Activated CD4-positive, alpha-beta T cell treated with anti-CD3 and anti-CD28 coated beads for 48 hours (primary cell): ENCODE results near the gene SLC35F6.
"Not testable (repeated sequence)": the region's sequence is repeated elsewhere in the genome, so short reads cannot be mapped to it uniquely, and the experiment has no call there.

ENCODE experiments used
- DNase-seq: peaks from one replicate; pipeline ENCODE4 v3.0.0-alpha.2; 2020

SLC35F6 gene

DNA sequence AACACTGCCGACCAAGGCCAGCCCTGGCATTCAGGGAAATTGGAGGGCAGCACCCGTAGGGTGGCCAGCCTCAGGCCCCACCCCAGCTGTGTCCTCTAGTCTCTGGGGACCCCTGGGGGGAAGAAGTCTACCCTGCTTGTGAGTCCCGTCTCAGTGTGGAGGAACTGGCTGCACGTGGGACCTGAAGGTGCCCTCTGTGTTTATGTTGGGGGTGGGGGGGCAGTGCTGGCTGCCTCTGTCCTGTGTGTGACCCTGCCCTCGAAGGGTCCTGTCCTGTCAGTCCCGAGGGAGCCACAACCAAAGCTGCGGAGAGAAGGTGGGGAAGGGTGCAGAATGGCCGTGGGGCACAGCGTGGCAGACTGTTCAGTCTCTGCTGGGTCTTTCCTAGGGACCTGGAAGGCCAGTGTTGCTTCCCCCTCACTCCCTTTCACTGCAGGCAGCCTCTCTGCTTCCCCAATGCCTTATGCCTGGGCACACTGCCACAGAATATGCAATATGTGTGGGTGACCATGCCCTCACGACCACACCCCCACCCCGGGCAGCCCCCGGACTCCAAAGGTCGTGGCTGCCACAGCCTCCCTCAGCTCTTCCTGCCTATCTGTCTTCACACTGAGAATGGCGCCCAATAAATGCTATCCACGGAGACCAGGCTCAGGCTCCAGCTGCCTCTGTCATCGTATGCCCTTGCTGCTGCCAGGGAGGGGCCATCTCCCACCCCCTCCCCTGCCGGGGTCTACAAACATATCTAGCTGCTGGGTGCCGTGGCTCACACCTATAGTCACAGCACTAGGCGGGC lies 33.3 kb upstream of the SLC35F6 start:
- no peak for DNase-seq

DNA sequence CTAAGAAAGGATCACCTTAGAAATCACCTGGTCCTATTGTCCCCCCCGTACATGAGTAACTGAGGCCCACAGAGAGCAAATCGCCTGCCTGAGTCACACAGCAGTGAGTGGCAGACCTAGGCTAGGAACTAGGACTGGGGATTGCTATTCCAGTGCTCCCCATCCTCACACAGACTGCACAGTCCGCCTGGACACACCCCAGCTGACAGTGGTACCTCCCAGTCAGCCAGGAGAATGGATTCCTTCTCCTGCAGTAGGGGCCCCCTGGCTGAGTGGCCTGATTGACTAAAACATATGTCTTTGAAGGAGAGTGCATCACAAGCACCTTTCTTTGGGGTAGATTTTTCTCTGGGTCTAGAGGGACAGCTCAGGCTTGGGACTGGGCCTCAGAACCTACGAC lies 32.4 kb upstream of the SLC35F6 start:
- no peak for DNase-seq

DNA sequence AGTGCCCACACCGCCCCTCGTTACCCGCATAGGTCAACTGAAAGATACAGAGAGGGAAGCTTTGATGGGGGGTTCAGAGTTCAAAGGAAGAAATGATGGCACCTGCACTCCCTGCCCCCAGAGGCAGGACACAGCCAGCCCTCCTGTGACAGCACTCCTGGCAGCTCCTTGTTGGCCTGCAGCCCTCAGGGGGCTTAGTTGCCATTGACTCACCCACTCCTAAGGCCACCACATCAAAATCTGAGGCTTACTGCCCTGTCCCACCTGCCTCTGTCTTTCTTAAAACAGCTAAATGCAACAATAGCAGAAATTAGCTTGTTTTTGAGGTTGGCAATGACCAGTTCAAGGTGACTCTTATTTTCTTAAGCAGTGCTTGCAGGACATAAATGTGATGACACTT lies 31.6 kb upstream of the SLC35F6 start:
- no peak for DNase-seq

DNA sequence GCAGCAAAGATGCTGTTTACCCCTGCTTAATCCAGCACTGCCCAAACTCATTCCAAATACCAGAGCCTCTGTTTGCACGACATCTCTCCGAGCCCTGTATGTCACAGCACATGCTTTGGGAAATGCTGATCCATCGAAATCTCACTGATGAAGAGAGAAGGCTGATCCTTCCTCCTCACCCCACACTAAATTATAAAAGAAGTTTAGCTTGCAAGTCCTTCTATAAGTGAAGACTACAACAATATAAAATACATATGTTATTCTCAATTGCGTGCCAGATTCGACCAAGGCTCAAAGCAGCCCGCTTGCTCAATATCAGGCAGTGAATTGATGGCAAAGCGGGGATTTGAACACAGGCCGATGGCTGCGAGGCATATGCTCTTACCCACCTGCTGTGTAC lies 30.7 kb upstream of the SLC35F6 start:
- no peak for DNase-seq

DNA sequence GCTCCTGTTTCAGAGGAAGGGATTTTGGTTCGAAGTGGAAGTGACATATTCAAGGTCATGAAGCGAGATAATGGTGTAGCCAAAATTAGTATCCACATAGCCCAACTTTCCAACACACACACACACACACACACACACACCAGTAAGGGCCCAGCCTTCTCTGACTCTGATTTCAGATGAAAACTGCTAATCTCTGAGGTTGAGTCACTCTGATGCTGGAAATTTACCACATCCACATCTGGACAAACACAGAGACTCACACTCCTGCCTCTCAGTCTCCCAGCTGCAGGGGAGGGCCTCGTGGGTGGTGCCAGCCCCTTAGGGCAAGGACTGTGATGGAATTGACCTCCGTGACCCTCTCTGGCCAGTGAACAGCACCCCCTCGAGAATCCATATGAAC lies 29.0 kb upstream of the SLC35F6 start:
- no peak for DNase-seq

DNA sequence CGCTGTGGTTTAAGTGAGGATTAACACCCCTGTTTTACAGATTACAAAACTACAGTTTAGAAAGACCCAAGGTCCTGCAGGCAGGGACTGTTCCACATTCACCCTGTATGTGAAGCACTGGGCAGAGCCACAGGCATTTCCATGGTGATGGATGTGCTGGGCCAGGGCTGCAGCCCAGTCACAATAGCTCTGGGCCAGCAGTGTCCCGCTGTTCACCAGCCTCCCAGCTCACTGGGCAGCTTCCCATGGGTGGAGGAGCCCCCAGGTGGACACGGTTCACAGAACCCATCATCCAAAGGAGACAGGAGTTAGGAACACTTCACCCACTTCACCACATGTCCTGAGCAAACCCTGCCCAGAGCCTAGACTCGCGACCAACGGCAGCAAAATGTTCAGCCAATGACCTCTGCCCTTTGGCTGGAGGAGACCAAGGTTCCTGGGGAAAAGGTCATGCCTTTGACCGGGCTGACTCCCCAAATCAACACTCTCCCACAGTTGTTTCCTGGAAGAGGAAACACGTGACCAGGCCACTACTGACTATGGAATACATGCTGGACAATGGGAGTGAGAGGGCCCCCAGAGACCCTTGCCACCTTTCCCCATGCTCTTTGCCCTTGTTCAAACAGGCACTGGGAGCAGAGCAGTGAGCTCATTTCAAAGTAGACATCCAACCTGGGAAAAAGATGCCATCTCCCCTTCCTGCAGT lies 28.0 kb upstream of the SLC35F6 start:
- DNase-seq = no peak

DNA sequence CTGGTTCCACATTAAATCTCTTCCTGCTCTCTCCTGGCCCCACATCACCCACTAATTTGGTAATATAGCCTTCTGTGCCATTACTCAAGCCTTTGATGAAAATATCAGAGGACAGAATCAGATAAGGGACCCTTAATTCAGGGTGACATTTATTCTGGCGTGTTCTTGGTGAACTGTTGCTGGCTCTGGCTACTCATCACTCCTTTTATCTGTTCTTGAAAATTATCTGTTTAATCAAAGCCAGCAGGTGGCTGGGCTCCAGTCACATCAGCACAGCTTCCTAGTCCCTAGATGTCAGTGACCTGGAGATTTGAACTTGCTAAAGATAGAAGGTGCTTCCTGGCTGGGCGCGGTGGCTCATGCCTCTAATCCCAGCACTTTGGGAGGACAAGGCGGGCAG lies 26.9 kb upstream of the SLC35F6 start:
- DNase-seq = no peak

DNA sequence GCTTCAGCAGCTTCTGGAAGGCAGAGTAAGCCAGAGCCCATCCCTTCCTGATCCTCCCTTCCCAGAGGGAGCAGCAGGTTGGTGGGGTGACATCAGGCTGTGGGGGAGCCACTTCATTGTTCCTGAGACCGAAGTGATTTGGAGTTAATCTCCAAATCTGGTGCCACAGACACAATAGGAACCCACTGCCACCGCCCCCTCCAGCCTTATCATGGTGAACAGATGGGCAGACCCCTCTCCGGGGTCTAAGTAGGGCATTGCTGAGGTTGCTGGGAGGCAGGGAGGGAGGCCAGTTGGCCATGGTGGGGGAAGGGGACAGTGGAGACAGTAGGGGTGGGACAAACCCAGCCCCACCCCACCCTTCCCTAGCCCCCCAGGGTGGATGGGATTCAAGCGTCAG lies 25.6 kb upstream of the SLC35F6 start:
- no peak for DNase-seq

DNA sequence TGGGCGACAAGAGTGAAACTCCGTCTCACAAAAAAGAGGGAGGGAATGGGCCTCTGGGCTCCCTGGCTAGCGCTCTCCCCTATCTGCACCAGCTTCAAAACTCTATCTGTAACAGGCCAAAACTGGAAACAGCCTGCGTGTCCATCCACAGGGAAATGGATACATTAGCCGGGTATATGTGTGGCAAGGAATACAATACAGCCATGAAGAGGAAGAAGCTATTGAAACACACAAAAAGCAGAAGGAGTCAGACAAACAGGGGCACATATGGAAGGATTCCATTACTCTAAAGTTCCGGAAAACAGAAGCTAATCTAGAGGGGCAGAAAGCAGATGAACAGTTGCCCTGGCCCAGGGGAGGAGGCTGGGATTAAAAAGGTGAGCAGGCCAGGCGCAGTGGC lies 24.6 kb upstream of the SLC35F6 start:
- no peak for DNase-seq

DNA sequence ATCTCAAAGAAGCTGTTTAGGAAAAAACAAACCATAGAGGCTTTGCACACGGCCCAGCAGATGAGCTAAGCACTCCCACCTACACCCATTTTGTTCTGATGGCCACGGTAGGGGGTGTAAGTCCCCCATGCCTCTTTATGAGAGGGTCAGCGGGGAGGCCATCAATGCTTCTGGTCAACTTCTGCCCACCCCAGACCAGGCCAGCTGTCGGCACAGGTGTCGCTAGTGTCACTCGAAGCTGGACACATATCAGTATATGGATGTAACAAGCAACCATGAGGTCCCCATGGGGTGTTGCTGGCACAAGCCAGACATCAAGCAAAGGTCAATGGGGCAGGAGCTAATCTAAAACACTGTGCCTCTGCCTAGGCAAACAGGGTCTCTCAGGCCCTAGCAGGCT lies 23.7 kb upstream of the SLC35F6 start:
- no peak for DNase-seq

DNA sequence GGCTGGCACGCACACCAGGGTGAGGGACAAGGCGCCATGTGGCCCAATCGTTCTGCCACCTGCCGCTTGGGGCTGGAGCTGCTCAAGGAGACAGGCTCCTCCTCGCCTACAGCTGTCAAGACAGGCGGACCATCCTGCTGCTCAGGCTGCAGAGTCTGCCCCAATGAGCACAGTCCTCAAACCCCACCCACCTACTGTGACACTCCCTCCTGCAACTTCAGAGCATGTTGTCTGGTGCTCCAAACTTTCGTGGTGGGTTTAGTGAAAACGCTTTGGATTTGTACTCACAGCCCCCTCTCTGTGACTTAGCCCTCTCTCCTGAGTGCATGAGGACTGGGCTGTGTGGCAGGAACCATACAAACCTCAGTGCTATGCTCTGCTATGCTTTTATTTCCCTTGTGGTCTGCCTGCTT lies 23.2 kb upstream of the SLC35F6 start:
- DNase-seq = peak; percentile 41

DNA sequence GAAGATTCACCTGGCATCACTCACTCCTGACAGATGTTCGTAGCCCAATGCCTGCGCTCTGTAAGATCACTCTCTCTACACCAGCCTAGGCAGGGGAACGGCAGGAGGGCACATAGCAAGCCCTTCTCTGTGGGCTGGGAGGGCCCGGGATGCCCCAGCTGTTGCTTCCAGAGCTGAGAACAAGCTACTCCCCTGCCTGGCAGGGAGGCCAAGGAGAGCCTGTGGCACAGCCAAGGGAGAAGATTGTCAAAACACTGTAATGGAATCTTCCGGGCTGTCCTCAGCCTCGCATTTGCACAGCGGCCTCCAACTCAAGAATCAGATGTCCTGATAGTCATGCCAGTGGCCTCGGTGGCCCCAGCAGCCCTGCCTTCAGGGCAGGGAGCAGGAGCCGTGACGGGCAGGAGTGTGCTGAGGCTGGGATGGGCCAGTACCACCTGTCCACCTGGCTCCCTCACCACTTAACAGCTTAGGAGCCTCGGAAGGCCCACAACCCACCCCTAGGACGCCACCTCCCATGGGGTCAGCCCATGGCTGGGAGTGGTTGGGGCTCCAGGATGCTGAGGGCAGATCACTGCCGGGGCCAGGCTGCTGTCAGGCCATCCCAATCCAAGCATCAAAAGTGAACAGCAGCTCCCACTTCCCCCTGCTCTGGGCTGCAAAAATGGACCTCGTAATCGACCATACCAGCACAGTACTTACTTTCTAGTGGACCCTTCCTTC lies 21.9 kb upstream of the SLC35F6 start:
- DNase-seq = no peak

DNA sequence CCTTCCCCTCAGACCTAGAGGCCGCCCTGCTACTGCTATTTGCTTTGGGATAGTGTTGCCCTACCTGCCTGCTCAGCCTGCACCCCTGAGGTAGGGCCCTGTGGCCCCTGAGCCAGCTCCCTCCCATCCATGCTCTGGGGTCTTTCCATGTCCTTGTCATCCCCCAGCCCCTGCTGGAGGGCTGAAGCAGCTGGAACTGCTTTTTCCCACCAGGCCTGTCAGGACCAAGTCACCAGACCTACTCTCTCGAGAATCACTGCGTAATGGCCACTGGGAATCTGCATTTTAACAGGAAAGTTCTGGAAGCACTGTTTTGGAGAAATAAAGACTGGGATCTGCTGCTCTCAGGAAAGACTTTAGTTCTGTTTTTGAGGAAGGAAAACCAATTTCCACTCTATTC lies 20.2 kb upstream of the SLC35F6 start:
- DNase-seq = no peak

DNA sequence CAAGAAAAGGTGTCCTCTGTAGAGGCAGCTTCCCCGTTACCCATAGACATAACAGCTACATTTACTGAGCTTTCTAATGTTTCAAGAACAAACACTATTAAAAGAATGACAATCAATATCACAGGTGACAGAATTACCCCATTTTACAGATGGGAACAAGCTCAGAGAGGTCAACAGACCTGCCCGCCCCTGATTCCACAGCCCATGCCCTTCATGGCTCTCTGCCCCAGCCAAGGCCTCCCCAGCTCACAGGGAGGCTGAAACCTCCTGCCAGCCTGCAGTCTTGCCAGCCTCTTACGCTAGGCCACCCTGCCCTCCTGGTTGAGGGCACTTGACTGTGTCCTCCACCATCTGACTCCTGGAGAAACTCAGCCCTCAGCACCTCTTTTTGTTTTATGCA lies 19.1 kb upstream of the SLC35F6 start:
- no peak for DNase-seq

DNA sequence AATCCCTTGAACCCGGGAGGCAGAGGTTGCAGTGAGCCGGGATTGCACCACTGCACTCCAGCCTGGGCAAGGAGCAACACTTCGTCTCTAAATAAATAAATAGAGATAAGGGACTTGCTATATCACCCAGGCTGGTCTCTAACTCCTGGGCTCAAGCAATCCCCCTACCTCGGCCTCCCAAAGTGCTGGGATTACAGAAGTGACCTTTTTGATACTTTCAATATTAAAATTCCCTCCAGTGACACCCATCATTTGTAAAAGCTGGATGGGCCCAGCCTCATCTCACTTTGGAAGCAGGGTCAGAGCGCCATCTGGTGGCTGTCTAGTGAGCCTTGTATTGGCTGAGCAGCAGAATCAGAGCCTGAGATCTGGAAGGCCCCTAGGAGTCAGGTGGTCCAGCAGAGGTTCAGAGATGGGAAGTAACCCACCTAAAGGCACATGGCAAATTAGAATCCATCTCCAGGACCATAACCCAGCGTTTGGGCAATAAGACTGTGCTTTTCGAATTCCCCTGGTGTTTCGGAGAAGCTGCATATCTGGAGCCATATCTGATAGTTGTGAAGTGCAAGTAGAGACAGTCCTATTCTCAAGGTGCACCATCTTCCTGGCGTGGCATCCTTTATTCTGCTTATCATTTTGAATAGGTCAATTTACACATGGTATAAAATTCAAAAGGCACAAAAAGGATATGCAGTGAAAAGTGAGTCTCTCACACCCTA lies 18.3 kb upstream of the SLC35F6 start:
- DNase-seq = peak; percentile 86

DNA sequence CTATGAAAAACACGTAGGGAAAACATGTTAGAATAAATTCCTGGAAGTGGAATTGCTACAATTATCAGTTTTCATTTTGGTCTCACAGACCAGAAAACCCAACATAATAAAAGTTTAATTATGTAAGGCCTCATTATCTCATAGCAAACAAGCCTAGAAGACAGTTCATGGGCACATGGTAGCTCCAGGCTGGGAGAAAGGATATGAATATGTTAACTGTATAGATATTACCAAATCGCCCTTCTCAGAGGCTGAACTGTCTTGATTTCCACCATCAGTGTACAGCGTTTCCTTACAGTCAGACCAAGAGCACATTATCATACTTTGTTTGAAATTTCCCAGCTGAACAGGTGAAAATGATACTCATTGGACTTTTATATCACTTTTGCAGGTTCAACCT lies 17.1 kb upstream of the SLC35F6 start:
- DNase-seq = no peak

DNA sequence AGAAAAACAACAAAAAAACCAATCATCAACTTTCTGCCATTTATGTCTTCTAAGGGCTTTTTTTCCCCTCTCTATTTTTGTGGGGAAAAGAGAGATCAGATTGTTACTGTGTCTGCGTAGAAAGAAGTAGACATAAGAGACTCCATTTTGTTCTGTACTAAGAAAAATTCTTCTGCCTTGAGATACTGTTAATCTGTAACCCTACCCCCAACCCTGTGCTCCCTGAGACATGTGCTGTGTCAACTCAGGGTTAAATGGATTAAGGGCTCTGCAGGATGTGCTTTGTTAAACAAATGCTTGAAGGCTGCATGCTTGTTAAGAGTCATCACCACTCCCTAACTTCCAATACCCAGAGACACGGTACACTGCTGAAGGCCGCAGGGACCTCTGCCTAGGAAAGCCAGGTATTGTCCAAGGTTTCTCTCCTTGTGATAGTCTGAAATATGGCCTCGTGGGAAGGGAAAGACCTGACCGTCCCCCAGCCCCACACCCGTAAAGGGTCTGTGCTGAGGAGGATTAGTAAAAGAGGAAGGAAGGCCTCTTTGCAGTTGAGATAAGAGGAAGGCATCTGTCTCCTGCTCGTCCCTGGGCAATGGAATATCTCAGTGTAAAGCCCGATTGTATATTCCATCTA lies 14.2 kb upstream of the SLC35F6 start:
- DNase-seq = not testable (repeated sequence)

DNA sequence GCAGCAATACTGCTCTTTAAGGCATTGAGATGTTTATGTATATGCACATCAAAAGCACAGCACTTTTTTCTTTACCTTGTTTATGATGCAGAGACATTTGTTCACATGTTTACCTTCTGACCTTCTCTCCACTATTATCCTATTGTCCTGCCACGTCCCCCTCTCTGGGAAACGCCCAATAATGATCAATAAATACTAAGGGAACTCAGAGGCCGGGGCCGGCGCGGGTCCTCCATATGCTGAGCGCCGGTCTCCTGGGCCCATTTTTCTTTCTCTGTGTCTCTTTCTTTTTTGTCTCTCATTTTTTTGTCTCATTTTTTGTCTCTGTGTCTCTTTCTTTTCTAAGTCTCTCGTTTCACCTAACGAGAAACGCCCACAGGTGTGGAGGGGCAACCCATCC lies 13.6 kb upstream of the SLC35F6 start:
- not testable (repeated sequence) for DNase-seq

DNA sequence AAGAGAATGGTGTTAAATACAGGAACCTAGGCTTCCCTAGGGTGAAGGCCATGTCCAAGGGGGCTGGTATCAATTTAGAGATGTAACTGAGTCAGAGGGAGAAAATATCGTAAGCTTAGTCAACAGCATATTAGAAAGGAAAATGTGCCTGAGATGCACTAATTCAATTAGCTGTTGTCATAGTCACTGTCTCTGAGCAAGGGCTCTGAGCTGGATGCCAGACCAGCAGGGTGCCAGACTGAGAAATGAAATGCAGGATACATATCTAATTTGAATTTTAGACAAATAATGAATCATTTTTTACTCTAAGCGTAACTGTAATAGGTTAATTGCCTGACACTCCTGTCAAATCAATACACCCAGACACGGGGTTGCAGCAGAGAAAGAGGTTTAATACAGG lies 11.4 kb upstream of the SLC35F6 start:
- no peak for DNase-seq

DNA sequence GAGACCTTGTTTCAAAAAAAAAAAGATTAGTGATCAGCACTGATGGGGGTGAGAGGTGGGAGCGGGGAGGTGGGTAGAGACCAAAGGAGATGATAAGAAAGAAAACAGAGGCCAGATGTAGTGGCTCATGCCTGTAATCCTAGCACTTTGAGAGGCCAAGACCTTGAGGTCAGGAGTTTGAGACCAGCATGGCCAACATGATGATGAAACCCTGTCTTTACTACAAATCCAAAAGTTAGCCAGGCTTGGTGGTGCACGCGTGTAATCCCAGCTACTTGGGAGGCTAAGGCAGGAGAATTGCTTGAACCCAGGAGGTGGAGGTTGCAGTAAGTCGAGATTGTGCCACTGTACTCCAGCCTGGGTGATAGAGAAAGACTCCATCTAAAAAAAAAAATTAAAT lies 9.5 kb upstream of the SLC35F6 start:
- DNase-seq = no peak

DNA sequence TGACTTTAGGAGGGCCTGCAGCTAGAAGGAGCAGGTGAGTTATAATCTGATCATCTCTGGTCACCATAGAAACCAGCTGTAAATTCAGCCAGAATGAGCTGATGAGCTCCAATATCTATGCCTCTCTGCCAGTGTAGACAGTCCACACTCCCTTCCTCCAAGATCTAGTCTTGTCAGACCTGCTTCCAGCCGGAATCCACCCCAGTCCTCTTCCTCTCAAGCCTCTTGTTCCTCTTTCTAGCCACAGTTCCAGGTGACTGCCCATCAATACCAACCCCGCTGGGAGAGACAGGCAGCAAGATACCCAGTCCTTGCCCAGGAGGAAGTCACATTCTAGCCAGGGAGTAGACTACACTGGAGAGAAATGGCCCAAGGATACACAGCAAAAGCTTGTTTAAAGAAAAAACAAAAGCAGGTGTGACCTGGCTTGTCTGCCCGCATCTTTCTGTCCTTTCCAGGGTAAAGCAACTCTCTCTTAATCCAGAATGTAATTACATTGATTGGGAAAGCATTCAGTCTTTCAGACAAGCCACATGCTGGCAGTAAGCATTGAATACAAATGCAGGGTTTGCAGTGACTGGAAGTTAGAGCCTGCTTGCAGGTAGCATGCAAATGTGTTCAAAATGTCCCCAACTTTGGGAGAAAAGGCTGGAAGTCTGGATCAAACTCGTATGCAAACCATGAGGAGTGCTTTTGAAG lies 9.0 kb upstream of the SLC35F6 start:
- DNase-seq = no peak

DNA sequence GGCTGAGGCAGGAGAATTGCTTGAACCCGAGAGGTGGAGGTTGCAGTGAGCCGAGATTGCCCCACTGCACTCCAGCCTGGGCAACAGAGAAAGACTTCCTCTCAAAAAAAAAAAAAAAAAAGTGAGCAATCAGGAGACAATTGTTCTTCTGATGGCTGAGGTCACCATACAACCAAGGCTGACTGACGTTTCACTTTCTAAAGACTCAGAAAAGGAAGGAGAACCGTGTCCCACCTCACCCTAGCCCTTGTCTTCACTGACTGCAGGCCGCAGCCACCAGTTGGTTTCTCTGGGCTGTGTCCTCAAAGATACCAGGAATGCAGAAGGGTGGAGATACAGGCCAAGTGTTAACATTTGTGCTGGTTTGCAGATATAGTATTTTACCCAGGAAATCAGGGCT lies 7.7 kb upstream of the SLC35F6 start:
- DNase-seq = no peak
